NCI-H2029 treated with DMSO at 0.1 percent for 48 hours (cell line): ENCODE data around the gene RALGPS2.
"Not testable (repeated sequence)": the region's sequence is repeated elsewhere in the genome, so short reads cannot be mapped to it uniquely, and the experiment has no call there.

Experiments
- DNase-seq: peaks from one replicate; lab custom pipeline; 2025; lab: John Stamatoyannopoulos, UW

The RALGPS2 gene

DNA sequence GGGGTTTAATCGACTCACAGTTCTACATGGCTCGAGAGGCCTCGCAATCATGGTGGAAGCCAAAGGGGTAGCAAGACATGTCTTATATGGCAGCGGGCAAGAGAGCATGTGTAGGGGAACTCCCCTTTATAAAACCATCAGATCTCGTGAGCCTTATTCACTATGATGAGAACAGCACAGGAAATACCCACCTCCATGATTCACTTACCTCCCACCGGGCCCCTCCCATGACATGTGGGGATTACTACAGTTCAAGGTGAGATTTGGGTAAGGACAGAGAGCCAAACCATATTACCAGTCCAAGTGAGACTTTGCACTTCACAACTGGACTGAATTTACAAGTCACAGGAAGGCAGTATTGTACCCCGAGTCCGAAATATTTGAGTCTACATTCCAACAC, 219.7 kb downstream of the RALGPS2 start:
- no peak for DNase-seq

DNA sequence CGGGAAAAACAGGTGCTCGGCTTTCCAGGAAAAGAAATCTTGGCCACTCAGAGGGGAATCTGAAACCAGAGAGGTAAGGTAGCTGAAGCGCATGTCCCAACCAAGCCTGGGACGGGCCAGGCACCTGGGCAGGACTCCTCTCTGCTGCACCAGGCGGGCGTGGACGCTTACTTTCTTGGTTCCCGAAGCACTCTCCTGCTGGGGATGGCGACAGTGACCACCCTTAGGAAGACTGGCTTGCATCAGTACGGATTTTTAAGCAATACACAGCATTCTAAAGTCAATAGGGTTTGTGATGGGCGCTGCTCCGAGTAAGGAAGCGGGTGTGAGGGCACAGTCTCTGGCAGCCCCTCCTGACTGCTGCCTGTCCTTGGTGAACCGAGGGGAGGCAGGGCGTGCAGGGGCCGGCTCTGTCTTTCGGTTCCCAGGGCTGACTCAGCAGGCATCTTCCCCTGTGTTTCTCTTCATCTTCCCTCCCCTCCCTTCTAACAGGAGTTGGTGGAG, 220.8 kb downstream of the RALGPS2 start:
- DNase-seq = no peak

DNA sequence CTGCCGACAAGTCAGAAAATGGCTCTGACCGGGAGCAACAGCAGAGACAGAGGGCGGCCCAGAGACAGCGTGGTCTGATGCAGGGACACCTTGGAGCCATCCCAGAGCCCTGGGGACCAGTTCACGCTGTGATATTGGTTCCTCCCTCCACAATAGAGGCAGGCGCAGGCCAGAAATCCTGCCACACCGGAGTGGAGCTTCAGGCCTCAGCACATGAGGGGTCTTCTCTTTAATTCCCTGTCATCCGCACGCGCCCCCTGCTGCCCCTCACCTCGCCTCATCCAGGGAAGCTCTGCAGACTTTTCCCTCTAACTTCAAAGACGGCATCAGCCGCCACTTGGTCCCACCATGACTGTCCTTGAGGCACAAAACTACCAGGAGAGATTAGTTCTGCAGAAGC, 221.4 kb downstream of the RALGPS2 start:
- no peak for DNase-seq

DNA sequence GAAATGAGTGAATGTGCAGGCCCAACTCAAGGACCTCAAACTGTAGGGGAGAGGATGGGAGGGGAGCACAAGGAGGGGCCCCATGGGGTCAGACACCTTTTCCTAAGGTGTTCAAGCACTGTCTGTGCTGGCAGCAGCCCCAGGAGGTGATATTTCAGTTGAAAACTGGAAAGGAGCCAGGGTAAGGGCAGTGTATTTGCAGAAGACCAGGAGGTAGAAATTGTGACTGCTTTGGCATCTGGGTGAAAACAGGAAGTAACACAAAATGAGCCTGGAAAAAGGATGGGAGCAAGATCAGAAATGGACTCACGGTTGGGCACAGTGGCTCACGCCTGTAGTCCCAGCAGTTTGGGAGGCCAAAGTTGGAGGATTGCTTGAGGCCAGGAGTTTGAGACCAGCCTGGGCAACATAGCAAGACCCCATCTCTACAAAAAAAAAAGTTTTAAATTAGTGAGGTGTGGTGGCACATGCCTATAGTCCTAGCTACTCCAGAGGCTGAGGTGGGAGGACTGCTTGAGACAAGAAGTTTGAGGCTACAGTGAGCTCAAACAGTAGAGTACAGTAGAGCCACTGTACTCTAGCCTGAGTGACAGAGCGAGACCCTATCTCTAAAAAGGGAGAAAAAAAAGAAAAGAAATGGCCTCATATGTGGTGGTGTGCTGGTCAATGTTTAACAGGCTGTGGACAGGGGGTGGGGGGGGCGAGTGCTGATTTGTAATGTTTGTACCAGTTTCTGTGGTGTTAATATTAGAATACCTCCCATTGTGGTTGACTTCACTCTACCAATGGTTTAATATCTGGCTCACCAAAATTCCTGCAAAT, 222.0 kb downstream of the RALGPS2 start:
- DNase-seq = no peak

DNA sequence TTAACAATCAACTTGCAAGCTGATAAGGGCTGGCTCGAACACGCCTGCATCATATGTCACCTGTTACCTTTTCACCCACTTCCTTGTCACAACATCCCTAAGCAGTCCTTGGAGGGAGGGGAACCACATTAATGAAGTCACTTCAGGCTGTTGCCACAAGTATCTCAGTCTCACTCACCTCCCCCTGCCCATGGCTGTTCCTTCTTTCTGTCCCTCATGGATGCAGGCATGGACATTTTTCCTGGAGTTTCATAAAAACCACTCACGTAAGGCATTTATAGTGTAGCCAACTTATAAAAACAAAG, 222.6 kb downstream of the RALGPS2 start:
- no peak for DNase-seq

DNA sequence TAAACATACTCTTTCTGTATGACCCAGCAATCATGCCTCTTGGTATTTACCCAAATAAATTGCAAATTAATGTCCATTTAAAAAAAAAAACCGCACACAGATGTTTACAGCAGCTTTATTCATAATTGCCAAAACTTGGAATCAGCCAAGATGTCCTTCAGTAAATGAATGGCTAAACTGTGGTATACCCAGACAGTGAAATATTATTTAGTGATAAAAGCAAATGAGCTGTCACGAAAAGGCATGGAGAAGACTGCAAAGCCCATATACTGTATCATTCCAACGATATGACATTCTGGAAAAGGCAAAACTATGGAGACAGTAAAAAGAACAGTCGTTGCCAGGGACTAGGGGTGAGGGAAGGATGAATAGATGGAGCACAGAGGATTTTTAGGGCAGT, 223.6 kb downstream of the RALGPS2 start:
- no peak for DNase-seq

DNA sequence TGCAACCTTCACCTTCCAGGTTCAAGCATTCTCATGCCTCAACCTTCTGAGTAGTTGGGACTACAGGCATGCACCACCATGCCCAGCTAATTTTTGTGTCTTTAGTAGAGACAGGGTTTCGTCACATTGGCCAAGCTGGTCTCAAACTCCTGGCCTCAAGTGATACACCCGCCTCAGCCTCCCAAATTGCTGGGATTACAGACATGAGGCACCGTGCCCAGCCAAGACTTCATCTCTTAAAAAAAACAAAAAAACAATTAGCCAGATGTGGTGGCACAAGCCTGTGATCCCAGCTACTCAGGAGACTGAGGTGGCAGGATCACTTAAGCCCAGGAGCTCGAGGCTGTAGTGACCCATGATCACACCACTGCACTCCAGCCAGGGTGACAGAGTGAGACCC, 224.8 kb downstream of the RALGPS2 start:
- DNase-seq = not testable (repeated sequence)

DNA sequence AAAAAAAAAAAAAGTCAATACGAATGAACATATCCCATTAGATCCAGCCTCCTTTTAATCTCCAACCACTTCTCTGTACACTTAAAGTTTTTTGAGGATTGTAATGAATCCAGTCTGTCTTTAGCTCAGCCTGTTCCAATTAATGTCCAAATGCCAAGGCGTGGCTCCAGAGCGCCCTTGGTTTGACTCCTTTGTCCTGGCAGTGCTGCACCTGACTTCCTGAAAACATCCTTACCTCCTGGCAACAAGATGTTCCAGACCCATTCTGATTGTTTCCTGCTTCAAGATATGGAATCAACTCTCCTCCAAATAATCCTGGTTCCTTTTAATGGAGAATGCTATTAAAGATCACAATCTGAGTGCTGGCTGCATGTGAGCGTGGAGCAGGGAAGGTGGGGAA, 226.6 kb downstream of the RALGPS2 start:
- no peak for DNase-seq

DNA sequence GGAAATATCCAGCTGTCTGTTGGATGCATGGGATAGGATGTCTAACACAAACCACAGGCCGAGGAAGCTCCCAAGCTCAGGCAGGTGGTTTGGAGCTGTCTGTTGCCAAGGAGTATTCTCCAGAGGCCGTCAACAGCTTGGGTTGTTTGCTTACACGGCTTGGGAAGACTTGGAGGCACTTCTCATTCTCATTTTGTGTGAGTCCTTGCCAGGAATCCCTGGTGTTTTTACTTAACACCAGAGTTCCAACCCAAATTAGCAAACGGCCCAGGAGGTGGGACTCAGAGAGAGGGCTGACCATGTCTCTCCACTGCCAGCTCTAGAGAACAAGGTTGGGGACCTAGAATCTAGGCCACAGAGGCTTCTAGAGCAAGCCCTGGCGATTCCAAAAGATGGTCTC, 228.0 kb downstream of the RALGPS2 start:
- DNase-seq = no peak

DNA sequence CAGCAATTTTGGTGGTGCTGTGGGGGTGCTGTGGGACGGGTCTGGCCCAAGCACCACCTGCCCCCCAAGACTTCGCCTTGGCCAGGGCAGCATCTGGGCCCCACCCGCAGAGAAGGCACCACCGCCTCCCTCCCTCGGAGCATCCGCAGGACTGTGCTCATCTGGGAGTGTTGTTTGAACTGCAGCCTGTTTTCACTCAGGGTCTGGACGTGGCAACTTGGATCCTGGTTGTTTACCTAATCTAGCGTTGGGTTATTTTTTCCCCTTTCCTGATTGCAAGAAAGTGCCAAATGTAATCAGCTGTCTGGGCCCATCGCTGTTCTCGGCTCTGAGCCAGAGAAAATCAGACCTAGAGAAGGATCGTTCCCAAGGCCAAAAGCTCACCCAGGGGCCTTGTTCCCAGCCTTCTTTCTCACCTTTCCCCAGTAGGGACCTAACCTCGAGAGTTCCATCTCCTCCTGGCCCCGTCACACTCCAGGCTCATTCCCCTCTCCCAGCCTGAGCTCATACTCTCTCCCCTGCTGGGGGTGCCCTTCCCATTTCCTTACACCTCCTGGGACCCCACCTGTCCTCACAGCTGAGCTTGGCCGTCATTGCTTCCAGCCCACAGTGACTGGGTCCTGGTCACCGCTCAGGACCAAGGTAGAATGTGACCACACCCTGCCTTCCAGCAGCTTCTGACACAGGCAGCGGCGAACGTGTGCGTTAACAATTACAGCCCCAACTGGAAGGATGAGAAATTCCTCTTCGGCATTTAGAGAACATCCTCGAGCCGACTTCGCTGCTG, 228.7 kb downstream of the RALGPS2 start:
- no peak for DNase-seq

DNA sequence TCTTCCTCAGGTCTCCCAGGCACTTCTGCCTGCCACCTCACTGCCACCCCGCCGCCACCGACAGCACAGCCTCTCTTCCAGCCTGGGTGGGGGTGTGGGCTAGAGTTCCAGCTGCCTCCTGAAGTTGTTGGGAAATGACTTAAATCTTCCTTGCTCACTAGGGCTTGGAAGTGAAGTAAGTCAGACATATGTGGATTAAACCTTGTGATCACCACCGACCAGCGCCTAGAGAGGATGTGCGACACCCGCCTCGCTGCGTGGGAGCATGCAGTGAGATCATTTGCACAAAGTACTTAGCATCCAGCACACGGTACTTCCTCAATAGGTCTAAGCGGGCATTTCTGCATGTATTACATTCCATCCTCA, 229.3 kb downstream of the RALGPS2 start:
- no peak for DNase-seq

DNA sequence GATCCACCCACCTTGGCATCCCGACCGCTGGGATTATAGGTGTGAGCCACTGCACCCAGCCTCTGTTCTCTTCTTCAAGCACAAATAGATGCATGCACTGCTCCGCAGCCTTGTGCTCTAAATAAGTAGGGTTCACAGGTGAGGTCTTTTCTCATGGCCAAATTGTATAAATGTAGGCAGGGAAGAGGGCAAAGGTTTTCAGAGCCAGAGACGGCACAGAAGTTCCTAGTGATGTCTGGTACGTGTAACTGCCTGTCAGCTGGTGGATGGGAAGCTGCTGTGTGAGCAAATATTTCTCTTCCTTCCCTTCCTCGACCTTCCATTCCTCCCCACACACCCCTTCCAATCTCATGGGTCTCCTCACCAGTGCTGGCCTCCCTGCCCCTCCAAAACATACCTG, 229.9 kb downstream of the RALGPS2 start:
- DNase-seq = no peak

DNA sequence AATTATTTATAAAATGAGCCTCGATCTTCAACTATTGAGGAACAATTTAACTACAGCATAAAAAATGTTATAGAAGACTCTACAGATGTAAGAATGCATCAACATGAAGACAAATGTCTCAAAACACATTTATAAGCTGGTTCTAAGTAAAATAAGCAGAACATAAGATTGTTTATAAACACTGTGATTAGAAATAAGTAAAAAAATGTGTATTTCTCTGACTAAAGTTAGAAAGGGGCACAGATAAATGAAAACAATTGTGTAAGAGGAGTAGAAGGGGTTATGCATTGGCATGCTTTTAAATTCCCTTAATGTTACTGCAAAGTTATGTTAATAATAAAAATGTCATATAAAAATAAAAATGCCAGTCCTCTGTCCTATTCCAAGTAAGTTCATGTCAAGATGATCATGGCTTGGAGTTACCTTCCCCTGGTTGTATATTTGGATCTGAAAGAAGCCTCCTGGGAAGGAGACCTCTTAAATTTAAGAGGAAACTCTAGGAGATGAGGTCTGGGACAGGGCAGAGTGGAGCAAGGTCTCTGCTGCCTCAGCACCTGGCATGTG, 230.4 kb downstream of the RALGPS2 start:
- DNase-seq = no peak

DNA sequence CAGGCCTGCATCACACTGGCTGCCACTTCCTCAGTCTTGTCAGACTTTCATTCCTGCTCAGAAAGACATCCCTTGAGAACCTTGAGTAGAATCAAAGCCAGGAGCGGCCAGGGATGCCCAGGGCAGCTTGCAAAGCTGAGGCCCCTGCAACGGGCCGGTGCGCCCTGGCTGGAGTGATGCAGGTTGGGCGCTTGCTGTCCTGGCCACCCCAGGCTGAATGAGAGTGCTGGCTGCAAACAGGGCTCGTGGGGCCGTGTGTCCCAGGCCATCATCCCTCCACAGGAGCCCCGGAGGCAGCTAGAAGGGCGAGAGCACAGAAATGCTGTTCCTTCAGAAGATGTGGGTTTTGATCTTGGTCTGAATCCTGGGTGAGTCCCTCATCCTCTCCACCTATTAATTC, 233.4 kb downstream of the RALGPS2 start:
- no peak for DNase-seq

DNA sequence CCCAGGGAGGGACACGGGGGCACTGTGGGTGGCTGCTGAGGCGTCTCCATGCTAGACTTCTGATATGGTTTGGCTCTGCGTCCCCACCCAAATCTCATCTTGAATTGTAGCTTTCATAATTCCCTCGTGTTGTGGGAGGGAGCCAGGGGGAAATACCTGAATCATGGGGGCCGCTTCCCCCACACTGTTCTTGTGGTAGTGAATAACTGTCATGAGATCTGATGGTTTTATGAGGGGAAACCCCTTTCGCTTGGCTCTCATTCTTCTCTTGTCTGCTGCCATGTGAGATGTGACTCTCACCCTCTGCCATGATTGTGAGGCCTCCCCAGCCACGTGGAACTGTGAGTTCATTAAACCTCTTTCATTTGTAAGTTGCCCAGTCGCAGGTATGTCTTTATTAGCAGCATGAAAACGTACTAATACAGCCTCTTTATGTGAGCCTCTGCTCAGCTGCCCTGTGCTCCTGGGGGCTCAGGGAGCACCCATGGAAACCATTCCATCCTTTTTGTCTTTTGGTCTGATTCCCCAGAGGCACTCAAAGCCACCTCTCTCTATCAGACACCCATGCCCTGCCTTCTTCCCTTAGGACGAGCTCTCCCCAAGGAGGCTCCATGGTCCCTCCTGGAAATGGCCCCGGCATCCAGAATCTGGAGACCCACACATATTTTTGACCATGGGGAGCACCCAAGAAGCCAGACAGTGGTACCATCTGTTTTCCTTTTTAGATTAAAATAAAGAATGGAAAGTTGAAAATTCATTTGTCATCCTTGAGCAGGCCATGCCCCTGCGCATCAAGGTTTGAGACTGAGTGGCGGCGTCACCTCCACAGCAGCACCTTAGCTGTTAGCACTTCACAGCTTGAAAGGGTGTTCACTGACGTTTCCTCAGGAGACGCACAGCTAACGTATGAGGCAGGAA, 234.8 kb downstream of the RALGPS2 start:
- no peak for DNase-seq

DNA sequence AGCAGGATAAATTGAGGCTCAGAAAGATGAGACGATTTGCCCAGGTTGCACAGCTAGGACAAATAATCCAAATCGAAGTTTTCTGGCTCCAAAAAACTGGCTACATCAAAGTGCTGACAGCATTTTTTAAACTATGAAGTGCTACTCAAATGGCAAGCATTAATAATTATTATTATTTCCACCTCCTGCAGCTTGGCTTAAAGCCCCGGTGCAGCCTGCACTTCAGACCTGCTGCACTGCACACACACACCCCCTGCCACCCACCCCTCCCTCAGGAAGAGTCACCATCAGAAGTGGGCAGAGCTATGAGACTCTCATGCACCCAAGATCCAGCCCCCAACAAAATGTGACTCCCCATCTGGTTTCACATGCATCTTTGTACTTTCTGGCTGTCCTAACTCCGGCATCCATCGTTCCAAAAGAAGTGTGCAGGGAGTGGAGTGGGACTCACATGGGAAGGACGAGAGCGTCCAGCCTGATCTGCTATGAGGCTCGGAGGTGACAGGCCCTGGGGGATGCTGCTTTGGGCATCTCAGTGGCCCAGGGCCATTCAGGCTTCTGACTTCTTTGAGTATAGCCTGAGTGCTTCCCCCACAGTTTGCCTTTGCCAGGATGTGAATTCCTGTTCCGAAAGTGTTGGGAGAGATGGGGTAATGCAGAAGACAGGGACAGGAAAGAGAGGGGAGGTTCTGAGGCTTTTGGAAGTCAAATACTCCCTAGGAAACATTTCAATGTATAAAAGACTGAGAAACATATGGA, 235.6 kb downstream of the RALGPS2 start:
- no peak for DNase-seq

DNA sequence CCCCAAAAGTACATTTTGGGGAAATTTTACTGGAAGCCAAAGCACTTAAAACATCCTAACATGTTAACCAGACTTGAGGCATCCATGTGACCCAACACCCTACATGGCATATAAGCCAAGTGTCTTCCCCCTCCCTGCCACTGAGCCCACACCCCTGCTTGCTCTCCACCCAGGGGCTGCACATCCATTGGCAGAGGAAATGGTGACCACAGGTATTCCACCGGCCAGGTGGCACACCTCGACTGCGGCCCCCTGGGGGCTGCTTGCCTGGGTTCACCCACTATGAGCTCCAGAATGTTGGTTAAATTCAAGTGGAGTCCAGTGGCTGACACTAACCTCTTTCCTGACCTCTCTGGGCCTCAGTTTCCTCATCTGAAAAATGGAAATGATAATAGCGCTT, 236.3 kb downstream of the RALGPS2 start:
- DNase-seq = no peak

DNA sequence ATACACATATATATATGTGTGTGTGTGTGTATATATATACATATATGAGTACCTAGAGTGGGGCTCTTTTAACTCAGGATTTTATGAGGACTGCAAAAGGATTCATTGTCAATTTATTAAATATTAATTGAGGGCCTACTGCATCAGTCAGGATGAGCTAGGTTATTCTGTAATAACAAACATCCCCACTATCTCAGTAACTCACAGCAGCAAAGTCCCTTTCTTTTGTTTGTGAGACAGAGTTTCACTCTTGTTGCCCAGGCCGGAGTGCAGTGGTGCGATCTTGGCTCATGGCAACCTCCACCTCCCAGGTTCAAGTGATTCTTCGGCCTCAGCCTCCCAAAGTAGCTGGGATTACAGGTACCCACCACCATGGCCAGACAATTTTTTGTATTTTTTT, 236.8 kb downstream of the RALGPS2 start:
- DNase-seq = no peak

DNA sequence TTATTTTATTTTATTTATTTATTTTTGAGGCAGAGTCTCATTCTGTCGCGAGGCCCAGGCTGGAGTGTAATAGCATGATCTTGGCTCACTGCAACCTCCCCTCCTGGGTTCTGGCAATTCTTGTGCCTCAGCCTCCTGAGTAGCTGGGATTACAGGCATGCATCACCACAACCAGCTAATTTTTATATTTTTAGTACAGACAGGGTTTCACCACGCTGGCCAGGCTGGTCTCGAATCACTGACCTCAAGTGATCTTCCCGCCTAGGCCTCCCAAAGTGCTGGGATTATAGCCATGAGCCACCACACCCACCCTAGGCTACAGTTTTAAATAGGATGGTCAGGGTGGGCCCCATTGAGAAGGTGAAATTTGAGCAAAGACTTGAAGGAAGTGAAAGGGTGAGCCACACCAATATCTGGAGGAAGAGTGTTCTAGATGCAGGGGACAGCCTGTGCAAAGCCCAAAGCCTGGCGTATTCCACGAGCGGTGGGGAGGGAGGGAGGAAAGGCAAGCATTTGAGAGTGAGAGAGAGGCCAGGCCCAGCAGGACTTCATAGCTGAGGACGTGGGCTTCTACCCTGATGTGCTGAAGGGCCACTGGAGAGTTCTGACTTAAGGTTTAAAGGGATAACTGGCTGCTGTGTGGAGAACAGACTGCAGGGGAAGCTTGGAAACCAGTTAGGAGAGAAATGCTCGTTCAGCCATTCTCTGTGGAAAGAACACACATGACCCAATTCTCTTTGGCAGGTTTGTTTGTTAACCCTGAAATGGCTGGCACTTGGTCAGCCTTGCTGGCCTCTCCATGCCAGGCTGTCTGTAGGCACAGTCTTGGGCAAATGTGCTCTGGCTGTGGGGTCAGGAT, 238.0 kb downstream of the RALGPS2 start:
- no peak for DNase-seq
